ENCODE results near the gene RBM19.
"Not testable (repeated sequence)": the region's sequence is repeated elsewhere in the genome, so short reads cannot be mapped to it uniquely, and the experiment has no call there.

RBM19 gene

GRCh38 chr12:113818283-113818682 is 147.8 kb downstream of the RBM19 start:
- H3K27ac ChIP-seq = no peak overlapping the region
- no peak for DNase-seq (ENCODE audit: low read depth, low spot score)

GRCh38 chr12:113816866-113817265 is 149.3 kb downstream of the RBM19 start:
- H3K27ac ChIP-seq = no peak overlapping the region
- no peak for DNase-seq (ENCODE audit: low read depth, low spot score)

GRCh38 chr12:113815031-113815430 is 151.1 kb downstream of the RBM19 start:
- no peak overlapping the region for H3K27ac ChIP-seq
- DNase-seq (ENCODE audit: low read depth, low spot score) = no peak

- no peak overlapping the region for H3K27ac ChIP-seq
- no peak for DNase-seq (ENCODE audit: low read depth, low spot score)
Observed at GRCh38 chr12:113813229-113813541, 152.9 kb downstream of the RBM19 start.

- H3K27ac ChIP-seq = no peak overlapping the region
- no peak for DNase-seq (ENCODE audit: low read depth, low spot score)
Observed at GRCh38 chr12:113812411-113813228, 153.5 kb downstream of the RBM19 start.

- H3K27ac ChIP-seq; DNase-seq (ENCODE audit: low read depth, low spot score): not testable (repeated sequence)
Observed at GRCh38 chr12:113809462-113810220, 156.5 kb downstream of the RBM19 start.

- no peak overlapping the region for H3K27ac ChIP-seq
- no peak for DNase-seq (ENCODE audit: low read depth, low spot score)
Observed at GRCh38 chr12:113808095-113808951, 157.8 kb downstream of the RBM19 start.

- no peak overlapping the region for H3K27ac ChIP-seq
- DNase-seq (ENCODE audit: low read depth, low spot score) = no peak
Observed at GRCh38 chr12:113805673-113806072, 160.5 kb downstream of the RBM19 start.

- DNase-seq (ENCODE audit: low read depth, low spot score) = no peak
- no peak overlapping the region for H3K27ac ChIP-seq
Observed at GRCh38 chr12:113804961-113805600, 161.0 kb downstream of the RBM19 start.

- no peak for DNase-seq (ENCODE audit: low read depth, low spot score)
- no peak overlapping the region for H3K27ac ChIP-seq
Observed at GRCh38 chr12:113803759-113804140, 162.4 kb downstream of the RBM19 start.

GRCh38 chr12:113802966-113803758 is 163.0 kb downstream of the RBM19 start:
- no peak overlapping the region for H3K27ac ChIP-seq
- no peak for DNase-seq (ENCODE audit: low read depth, low spot score)

GRCh38 chr12:113802000-113802749 is 163.9 kb downstream of the RBM19 start:
- no peak overlapping the region for H3K27ac ChIP-seq
- DNase-seq (ENCODE audit: low read depth, low spot score) = no peak

GRCh38 chr12:113800201-113800600 is 165.9 kb downstream of the RBM19 start:
- DNase-seq (ENCODE audit: low read depth, low spot score) = no peak
- no peak overlapping the region for H3K27ac ChIP-seq

- no peak for DNase-seq (ENCODE audit: low read depth, low spot score)
- no peak overlapping the region for H3K27ac ChIP-seq
Observed at GRCh38 chr12:113798552-113798951, 167.6 kb downstream of the RBM19 start.

- no peak overlapping the region for H3K27ac ChIP-seq
- DNase-seq (ENCODE audit: low read depth, low spot score) = no peak
Observed at GRCh38 chr12:113797535-113797868, 168.6 kb downstream of the RBM19 start.

- no peak overlapping the region for H3K27ac ChIP-seq
- DNase-seq (ENCODE audit: low read depth, low spot score) = no peak
Observed at GRCh38 chr12:113796852-113797534, 169.1 kb downstream of the RBM19 start.

GRCh38 chr12:113796066-113796827 is 169.9 kb downstream of the RBM19 start:
- H3K27ac ChIP-seq = no peak overlapping the region

GRCh38 chr12:113795445-113795844 is 170.7 kb downstream of the RBM19 start:
- no peak for DNase-seq (ENCODE audit: low read depth, low spot score)
- no peak overlapping the region for H3K27ac ChIP-seq

More at GRCh38 chr12:113796066-113796827, 169.9 kb downstream of the RBM19 start:
- DNase-seq (ENCODE audit: low read depth, low spot score) = no peak
